Fibroblast of the aortic adventitia (primary cell): ENCODE data around the gene ADGRG6. TPM values are rescaled to one million over a fixed set of nuclear protein-coding genes. Genes with fewer than 3 reads are reported as not detected.
A peak's percentile ranks its signal among the peaks of the same experiment; 100 is the strongest.
"Not testable (repeated sequence)": the region's sequence is repeated elsewhere in the genome, so short reads cannot be mapped to it uniquely, and the experiment has no call there.

Source experiments
- DNase-seq: peaks from one replicate; pipeline ENCODE4 v3.0.0-alpha.2; 2010; ENCODE audit warnings: low read depth
- H3K4me3 ChIP-seq: 2 replicates; pipeline ENCODE4 v1.5.1; 2011; ENCODE audit warnings: low read depth, mild to moderate bottlenecking, control low read depth, low read length, moderate library complexity
- total RNA-seq: library from RNA; depleted of rRNA; stranded (reverse); fragments of >200 nt; gene quantifications from 2 replicates; pipeline ENCODE4 v1.2.3, GENCODE V29; 2012; ENCODE audit warnings: low replicate concordance
- TF ChIP-seq, protein P1 (sequence below): IDR thresholded peaks from 2 replicates; pipeline ENCODE4 v1.5.1; 2011; ENCODE audit warnings: mild to moderate bottlenecking, low read length, control low read depth, inconsistent platforms; ENCODE audit not compliant: insufficient read depth

Gene ADGRG6
- total RNA-seq, 1 donor = 1.7 TPM

DNA sequence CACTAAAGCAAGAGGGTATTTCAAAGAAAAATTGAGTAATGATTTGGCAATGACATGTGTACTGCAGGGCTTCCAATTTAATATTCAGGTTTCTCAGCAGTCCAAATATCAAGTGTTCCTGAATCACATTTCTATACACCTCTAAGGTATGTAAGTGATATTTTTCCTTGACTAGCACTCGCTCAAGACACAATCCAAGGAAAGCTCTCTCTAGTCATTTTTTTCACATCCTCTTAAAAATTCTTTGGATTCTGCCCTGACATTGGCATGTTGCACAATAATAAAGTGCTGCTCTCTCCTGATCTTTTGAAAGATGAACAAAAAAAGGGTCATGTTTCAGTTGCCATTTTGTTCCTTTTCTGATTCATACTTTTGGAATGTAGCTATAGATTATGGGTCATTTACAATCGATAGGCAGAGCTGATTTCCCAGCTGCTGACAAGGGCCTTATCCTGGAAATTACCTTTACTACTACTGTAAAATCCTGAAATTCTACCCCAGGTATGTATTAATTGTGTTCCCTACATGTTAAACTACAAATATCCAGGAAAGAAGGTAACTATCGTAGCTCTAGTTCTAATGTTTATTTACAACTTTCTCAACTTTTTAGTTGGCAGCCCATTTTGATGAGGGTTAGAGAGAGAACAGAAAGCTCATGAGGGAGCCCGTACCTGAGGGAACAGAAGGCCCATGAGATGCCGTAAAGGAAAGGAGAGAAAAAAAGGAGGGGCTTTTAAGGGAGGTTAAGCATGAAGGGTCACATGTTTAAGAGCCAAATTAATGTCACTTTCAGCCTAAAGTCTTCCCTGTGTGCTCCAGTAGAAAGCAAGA is 22.2 kb upstream of the ADGRG6 start:
- DNase-seq = peak; percentile 43
- H3K4me3 ChIP-seq = no peak overlapping the region
- TF ChIP-seq, protein P1, sequence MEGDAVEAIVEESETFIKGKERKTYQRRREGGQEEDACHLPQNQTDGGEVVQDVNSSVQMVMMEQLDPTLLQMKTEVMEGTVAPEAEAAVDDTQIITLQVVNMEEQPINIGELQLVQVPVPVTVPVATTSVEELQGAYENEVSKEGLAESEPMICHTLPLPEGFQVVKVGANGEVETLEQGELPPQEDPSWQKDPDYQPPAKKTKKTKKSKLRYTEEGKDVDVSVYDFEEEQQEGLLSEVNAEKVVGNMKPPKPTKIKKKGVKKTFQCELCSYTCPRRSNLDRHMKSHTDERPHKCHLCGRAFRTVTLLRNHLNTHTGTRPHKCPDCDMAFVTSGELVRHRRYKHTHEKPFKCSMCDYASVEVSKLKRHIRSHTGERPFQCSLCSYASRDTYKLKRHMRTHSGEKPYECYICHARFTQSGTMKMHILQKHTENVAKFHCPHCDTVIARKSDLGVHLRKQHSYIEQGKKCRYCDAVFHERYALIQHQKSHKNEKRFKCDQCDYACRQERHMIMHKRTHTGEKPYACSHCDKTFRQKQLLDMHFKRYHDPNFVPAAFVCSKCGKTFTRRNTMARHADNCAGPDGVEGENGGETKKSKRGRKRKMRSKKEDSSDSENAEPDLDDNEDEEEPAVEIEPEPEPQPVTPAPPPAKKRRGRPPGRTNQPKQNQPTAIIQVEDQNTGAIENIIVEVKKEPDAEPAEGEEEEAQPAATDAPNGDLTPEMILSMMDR = no peak

DNA sequence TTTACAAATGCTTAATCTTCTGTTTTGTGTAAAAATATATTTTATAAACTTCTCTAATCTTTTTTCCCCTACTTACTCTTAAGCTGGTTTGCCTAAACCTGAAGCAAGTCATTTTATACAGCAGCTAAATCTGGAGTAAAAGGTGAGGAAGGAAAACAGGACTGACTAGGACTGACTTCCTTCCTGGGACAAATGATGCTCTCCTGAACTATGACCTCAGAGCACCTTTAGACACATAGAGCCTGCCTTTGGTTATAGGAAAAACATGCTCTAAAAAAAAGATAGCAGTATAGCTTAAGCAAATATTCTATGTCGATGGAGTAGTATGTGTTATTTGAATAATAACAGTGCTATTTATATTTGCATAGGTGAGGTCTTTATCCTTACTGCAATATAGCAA is 21.5 kb upstream of the ADGRG6 start:
- TF ChIP-seq, protein P1 = no peak

DNA sequence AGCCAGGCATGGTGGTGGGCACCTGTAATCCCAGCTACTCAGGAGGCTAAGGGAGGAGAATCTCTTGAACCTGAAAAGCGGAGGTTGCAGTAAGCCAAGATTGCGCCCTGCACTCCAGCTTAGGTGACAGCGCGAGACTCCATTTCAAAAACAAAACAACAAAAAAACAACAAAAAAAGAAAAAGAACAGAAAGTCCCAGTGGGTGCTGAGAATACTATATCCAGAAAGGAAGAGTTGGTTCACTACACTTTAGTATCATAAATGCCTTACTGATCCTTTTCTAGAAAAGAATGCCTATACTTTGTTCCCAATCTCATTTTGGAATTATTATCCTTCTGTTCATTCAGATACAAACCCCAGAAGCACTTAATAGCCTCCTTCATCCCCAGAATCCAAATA is 20.9 kb upstream of the ADGRG6 start:
- TF ChIP-seq, protein P1 = no peak
- DNase-seq = no peak
- H3K4me3 ChIP-seq = no peak overlapping the region

More for the DNA sequence above, 21.5 kb upstream of the ADGRG6 start:
- no peak overlapping the region for H3K4me3 ChIP-seq
- no peak for DNase-seq

DNA sequence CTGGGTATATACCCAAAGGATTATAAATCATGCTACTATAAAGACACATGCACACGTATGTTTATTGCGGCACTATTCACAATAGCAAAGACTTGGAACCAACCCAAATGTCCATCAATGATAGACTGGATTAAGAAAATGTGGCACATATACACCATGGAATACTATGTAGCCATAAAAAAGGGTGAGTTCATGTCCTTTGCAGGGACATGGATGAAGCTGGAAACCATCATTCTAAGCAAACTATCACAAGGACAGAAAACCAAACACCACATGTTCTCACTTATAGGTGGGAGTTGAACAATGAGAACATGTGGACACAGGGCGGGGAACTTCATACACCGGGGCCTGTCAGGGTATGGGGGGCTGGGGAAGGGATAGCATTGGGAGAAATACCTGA is 18.7 kb upstream of the ADGRG6 start:
- DNase-seq, H3K4me3 ChIP-seq: not testable (repeated sequence)

DNA sequence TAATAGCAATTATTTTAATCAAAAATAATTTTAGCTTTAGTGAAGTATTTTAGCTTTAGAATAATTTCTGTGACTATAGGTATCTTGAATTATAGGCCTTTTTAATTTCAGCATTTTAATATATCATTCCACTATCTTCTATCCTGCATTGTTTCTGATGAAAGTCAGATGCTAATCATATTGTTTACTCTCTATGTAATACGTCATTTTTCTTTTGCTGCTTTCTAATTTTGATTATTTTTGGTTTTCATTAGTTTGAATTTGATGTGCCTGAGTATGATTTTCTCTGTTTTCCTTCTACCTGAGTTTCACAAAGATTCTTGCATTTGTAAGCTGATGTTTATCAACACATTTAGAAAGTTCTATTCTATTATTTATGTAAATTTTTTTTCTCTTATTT is 17.4 kb upstream of the ADGRG6 start:
- DNase-seq = no peak
- no peak overlapping the region for H3K4me3 ChIP-seq
- TF ChIP-seq, protein P1 = no peak

DNA sequence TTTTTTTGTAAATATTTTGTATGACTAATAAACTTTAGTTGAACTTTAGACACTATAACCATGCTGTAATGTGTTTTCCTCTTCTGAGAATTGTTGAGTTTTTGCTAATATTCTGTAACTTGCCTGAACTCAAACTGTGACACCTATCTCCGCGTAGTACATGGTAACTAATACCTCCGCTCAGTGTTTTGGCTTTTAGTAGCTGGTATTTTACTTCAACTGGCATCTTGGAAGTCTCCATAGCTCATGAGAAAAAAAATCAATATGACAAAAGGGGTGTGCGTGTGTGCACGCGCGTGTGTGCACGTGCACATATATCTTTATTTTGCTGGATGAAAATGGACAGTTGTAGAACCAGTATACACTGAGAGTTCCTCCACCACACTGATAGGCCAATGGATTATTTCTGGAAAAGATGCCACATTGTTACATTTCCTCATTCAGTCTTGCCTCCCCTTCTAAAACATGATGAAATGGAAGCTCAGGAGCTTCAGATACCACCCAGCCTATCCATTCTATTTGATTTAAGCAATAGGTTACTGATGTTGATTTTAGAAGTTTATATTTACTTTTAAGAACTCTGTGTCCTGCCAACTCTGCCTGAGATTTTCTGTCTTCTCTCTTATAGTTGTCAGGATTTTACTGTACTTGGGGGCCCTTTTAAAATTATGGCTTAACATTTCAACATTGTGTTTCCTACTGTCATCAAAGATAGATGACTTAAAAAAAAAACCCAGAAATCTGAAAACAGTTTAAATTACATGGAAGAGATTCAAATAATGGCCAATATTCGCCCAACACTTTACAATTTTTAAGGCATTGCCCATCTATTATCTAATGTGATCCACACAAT is 16.3 kb upstream of the ADGRG6 start:
- no peak for DNase-seq
- TF ChIP-seq, protein P1 = no peak
- no peak overlapping the region for H3K4me3 ChIP-seq

DNA sequence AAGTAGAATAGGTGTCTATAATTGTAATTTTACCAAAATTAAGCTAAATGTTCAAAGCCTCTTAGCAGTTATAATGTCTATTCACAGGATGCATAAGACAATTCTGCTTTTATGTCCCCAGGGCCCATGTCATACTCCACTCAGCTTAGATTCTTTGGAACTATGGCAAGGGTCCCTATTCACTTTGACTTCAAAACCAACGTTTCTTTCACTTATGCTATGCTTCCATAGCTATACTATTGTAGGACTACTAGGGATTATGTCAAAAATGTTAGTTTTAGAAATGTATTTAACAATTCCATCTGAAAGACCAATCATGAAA is 15.8 kb upstream of the ADGRG6 start:
- H3K4me3 ChIP-seq = no peak overlapping the region
- DNase-seq = no peak
- TF ChIP-seq, protein P1 = no peak
